AG20443 (cell line): ENCODE data around the gene NRM.
A peak's percentile ranks its signal among the peaks of the same experiment; 100 is the strongest.
"Not testable (repeated sequence)": the region's sequence is repeated elsewhere in the genome, so short reads cannot be mapped to it uniquely, and the experiment has no call there.

Experiments
- DNase-seq: peaks from one replicate; pipeline ENCODE4 v3.0.0; 2012; ENCODE audit warnings: low spot score, mixed read lengths

The NRM gene

DNA sequence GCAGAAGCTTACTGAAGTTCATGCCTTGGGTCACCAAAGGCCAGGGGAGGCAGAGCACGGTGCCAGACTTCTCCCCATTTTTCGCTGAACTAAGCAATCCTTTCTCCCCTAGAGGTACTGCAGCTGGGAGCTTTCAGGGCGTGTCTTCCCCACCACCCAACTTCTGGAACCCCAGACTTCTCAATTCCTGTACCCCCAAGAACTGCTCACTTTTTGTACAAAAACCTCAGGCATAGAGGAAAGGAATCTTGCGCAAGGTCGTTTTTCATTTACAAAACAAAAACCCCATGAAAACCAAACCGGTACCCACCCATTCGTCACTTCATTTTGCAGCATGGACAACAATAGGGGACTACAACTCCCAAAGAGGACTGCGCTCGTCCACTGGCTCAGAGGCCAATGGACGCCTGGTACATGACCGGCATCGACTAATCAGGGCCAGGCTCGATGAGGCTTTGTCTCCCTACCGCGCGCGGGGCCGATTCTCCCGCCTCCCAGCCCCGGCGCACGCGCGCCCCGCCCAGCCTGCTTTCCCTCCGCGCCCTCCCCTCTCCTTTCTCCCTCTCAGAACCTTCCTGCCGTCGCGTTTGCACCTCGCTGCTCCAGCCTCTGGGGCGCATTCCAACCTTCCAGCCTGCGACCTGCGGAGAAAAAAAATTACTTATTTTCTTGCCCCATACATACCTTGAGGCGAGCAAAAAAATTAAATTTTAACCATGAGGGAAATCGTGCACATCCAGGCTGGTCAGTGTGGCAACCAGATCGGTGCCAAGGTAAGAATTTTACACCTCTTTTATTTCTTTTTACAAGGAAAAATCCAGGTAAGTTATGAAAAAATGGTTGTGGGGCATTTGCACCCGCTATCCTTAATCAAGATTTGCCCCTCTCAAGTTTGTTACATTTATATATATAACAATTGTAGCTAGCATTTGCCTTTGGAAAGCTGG lies 29.3 kb upstream of the NRM start, which contains the start of gene TUBB:
Gene TUBB (plus strand): TSS at position 562 of the 947 bp plus-strand sequence. CDS start 155 bp downstream, at position 717.
- DNase-seq = peak; percentile 93

DNA sequence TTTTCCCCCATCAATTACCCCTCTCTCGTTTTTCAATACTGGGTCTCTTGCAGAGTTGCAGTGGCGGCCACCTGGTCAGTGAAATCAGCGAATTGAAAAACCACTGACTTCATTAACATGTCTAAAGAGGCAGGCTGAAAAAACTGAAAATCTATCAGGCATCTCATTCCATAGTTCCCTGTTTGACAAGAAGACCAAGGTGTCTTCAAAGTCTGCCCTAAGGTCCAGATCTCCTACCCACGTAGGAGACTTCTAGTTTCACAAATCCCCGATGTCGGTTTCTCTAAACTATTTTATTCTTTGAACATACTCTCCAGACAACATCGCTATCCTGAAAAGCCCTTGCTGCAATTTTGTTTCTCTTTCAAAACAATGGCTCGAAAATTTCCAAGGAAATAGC lies 28.6 kb upstream of the NRM start:
- no peak for DNase-seq

DNA sequence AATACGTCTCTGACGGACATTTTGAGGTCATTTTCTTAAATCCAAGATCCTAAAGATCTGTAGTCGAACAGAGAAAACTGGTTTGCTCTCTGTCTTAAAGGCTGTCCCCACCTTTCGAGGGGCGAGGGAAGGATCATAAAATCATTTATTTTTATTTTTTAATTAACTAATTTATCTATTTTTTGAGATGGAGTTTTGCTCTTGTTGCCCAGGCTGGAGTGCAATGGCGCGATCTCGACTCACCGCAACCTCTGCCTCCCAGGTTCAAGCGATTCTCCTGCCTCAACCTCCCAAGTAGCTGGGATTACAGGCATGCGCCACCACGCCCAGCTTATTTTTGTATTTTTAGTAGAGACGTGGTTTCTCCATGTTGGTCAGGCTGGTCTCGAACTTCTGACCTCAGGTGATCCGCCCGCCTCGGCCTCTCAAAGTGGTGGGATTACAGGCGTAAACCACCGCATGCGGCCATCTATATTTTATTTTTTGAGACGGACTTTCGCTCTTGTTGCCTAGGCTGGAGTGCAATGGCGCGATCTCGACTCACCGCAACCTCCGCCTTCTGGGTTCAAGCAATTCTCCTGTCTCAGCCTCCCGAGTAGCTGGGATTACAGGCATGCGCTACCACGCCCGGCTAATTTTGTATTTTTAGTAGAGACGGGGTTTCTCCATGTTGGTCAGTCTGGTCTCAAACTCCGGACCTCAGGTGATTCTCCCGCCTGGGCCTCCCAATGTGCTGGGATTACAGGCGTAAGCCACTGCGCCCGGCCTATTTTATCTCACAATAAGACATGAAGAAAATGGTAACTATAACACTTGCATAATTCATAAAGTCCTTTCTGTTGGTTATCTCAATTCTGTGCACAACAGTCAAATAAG lies 27.3 kb upstream of the NRM start:
- not testable (repeated sequence) for DNase-seq

DNA sequence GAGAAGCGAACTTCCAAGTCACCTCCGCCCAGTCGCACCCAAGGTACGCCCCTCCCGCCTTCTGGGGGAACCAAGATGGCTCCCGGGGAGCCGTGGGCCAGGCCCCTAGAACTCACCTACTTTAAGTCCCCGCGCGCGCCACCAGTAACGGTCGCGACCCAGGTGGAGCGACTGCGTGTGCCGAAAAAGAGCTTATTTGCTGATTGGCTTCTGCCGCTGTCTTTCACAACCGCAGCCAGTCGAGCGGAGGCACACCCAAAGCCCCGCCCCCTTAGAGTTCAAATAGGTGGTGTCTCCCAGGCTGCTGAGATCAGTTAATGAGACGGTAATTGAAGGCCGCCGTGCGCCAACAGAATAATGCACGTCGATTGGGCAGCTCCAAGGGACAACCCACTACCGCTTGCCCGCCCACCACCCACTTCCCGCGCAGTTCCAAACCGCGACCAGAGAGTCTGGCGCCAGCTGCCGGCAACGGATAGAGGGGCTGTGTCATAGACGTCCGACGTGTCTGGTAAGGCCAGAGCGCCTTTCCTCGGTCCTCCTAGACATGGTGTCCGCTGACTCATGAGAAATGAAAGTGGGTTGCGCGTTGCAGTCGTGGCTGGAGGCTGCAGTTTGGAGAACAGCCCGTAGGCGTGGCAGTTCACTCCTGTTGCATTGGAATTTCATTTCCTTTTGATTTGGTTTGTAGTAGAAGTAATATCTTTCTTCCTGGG lies 26.5 kb upstream of the NRM start, which contains the start of gene MDC1:
Gene MDC1 (minus strand): TSS at position 153 of the 716 bp plus-strand sequence. CDS start 2,106 bp downstream, outside the sequence.
- DNase-seq = peak; percentile 95

DNA sequence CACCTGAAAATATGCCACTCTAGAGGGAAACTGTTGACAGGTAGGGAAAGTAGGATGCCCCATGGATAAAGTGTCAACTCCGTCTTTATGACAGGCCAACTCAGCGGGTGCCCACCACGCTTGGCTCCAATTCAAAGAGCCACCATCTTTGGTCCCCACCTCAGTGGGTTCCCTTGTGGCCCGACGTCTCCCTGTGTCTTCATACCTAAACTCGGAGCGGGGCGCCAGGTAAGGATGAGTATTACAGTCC lies 26.0 kb upstream of the NRM start:
- DNase-seq = no peak

DNA sequence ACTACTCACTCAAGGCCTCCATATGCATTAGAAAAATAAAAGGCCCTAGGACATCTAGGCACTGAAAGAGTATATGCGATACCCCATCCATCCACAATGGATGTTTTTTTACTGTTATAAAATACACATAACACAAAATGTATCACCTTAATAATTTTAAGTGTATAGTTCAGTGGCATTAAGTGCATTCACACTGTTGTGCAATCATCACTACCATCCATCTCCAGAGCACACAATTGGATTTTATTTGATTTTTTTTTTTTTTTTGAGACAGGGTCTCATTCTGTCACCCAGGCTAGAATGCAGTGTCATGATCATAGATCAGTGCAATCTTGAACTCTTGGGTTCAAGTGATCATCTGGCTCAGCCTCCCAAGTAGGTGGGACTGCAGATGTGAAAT lies 23.5 kb upstream of the NRM start:
- DNase-seq = no peak

DNA sequence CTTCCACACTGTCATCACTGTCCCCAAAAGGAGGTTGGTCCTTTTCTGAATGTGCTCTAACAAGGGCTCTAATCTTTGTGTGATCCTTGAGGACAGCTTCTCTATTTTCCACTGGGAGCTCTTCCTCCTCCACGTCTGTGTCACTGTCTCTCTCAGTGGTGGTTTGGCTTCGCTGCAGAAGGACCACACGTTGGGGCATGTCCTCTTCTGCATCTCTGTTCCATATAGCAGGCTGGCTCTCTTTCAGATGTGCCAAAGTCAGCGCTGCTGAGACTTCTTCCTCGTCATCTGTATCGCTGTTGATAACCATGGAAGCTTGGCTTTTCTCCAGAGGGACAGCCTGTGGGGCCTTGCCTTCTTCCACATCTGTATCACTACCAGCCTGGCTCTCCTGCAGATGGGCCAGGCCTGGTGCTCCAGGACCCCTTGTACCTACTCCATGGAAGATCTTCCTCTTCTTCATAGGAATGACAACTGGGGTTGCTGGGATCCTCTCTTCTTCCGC lies 21.7 kb upstream of the NRM start:
- DNase-seq = no peak

DNA sequence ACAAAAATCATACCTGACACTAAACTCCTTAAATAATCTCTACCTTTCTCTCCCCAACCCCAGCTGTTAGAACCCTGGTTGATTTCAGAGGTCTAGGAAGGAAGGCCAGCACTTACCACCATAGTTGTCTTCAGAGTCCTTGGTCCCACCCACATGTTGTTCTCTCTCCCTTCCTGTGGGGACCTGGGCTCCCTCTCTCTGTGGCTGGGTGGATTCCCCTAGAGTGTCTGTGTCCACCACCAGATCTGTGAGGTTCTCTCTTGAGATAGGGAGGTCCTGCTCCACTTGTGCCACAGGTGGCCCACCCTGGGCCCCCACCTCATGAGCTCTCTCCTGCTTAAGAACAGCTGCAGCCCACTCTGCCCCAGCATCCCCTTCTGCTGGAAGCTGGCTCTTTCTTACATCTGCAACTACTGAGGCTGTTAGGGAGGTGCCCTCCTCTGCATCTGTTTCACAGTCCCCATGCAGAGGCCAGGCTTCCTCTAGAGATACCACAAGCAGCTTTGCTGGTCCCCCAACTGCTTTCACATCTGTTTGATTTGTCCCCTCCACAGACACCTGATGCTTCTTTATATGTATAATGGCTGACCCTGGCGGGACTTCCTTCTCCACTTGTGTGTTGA lies 21.1 kb upstream of the NRM start:
- no peak for DNase-seq

DNA sequence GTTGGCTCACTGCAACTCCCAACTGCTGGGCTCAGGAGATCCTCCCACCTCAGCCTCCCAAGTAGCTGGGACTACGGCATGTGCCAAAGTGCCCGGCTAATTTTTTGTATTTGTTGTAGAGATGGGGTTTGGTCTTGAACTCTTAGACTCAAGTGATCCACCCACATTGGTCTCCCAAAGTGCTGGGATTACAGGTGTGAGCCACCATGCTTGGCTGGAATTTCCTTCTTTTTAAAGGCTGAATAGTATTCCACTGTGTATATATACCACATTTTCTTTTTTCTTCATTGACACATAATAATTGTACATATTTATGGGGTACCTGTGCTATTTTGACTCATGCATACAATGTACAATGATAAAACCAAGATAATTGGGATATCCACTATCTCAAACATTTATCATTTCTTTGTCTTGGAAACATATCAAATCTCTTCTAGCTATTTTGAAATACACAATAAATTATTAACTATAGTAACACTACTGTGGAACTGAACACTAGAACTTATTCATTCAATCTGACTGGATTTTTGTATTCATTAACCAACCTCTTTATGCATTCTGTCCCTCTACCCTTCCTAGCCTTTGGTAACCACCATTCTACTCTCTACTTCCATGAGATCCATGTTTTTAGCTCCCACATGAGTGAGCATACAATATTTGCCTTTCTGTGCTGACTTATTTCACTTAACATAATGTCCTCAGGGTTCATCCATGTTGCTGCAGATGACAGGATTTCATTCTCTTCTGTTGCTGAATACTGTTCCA lies 18.5 kb upstream of the NRM start:
- no peak for DNase-seq

DNA sequence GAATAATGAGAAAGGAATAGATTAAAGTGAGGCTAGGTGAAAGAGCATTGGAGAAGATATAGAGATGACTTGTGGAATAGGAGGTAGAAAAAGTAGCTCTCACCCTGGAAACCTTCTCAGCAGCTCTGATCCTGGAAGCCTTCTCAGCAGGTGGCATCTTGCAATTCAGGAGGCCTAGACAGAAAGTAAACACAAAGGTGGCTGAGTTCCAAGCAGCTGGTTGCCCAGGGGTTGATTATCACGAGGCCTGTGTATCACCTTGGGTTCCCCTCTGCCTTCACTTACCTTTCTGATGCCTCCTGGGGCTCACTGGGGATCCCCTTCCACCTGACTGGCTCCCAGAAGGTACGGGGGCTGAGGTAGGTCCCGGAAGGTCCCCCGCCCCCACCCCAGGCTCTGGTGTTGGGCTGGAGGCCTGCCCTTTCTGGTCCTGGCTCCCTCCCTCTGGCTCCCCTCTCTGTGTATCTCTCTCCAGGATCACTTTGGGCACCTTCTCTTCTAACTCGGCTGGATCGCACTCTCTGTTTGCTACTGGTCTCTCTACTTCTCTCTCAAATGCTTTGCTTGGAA lies 16.6 kb upstream of the NRM start:
- DNase-seq = no peak

DNA sequence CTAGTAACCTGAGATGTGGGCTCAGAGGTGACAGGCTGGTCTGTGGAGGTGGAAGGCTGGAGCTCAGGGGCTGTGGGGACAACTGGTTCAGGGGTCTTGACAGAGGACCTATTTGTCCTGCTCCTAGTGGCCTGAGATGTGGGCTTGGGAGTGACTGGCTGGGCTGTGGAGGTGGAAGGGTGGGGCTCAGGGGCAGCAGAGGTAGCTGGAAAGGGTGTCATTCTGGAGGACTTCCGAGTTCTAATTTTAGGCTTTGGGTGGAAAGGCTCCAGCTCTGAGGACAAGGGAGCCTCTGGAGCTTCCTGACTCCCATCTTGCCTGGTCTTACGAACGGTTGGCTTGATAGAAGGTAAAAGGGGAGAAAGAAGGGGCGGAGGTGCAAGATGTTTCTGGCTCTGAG lies 14.8 kb upstream of the NRM start:
- DNase-seq = no peak

DNA sequence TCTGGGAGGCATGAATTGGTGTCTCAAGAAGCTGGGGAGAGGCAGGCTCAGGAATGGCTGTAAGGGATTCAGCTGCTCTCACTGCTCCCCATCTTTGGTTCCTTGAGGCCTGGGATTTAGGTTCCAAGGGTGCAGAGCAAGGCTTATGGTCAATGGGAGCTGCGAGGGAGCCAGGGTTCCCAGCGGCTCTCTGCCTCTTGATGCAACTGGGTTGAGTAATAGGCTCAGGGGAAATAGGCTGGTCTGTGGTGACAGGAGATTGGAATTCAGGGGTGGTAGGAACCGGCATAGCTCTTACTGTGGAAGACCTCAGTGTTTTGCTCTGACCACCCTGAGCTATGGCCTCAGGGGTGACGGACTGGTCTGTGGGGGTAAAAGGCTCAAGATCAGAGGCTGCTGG lies 13.0 kb upstream of the NRM start:
- DNase-seq = no peak

DNA sequence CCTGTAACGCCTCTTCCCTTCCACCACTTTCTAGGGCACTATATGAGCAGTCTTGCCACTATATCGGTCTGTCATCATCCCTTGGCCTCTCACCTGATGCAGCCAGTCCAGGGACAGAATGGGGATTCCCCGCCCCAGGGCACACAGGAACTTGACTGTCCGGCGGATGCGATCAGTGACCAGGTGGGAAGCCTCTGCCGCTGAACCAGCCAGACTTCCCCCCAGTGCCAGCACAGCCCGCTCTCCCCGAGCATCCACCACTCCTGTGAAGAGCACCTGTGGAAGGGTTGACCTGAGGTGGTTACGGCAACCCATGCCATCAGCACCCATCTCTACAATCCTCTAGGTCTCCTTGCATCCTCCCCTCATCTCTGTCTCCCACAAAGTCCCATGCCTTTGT lies 12.2 kb upstream of the NRM start:
- no peak for DNase-seq

DNA sequence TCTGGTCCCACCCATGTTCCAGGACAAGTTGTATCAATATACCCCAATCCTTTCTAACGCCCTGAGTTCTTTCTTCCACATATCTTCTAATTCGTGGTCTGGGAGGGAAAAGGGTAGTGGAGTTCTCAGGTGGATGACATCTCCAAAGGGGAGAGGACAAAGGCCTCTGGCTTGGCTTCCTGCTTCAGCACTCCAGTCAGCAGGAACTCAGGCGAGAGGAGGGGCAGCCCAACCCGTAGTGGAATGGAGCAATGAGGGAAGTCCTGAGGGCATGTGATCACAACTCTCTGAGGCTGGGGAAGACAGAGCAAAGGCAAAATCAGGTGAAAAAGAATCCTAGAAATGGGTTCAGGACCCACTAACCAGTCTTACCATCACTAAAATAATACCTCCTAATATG lies 9.6 kb upstream of the NRM start:
- no peak for DNase-seq

DNA sequence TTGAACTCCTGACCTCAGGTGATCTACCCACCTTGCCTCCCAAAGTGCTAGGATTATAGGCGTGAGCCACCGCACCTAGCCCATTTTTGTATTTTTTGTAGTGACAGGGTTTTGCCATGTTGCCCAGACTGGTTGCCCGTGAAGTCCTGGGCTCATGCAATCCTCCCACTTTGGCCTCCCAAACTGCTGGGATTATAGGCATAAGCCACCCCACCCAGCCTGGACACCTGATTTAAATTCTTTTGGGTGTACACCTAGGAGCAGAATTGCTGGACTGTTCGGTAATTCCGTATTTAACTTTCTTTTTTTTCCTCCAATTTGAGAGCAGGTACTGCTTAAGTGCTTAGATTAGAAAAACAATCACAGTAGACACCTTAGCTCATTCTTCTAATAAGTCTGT lies 5.6 kb upstream of the NRM start:
- DNase-seq = no peak

DNA sequence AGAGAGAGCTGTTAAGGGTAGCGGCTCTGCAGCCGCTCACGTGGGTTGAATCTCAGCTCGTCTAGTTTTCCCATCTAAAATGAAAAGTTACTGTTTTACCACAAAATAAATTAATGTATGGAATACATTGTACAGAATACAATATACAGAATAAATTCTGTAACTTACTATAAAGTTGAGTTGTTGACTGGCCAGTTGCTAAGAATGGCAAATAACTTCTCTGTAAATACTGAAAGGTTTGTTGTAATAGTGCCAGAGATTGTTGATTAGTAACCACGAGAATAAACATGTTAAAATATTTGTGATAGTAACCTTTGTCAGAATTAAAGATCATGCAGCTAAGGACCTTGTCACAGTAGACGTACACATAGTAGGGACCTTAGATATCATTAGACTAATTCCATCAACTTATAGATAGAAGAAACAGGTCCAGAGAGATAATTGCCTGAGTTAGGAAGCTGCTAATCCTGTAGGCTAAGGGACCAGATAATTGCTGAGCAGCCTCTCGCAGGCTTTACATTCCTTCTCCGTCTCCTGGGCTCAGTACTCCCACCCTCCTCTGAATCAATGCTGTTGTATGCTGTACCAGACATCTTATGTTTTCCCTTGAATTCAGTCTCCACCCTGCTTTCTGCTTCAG lies 544 bp upstream of the NRM start:
- DNase-seq = no peak

DNA sequence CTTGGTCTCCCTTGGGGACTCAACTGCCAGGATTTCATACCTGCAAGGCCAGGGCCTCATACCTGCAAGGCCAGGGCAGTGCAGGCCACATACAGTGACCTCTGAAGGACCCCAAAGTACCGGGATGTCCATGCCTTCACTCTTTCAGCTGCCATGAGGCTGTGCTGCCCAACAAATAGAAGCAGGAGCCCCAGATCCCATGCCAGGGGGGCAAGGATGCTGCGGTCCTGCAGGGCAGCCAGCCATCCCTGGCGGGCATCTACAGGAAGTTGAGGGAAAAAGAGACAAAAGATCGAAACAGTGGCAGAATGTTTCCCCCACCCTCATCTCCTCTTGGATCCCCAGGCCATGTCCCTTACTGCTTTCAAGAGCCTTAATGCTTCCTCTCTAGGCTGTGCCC lies 799 bp downstream of the NRM start:
- no peak for DNase-seq

DNA sequence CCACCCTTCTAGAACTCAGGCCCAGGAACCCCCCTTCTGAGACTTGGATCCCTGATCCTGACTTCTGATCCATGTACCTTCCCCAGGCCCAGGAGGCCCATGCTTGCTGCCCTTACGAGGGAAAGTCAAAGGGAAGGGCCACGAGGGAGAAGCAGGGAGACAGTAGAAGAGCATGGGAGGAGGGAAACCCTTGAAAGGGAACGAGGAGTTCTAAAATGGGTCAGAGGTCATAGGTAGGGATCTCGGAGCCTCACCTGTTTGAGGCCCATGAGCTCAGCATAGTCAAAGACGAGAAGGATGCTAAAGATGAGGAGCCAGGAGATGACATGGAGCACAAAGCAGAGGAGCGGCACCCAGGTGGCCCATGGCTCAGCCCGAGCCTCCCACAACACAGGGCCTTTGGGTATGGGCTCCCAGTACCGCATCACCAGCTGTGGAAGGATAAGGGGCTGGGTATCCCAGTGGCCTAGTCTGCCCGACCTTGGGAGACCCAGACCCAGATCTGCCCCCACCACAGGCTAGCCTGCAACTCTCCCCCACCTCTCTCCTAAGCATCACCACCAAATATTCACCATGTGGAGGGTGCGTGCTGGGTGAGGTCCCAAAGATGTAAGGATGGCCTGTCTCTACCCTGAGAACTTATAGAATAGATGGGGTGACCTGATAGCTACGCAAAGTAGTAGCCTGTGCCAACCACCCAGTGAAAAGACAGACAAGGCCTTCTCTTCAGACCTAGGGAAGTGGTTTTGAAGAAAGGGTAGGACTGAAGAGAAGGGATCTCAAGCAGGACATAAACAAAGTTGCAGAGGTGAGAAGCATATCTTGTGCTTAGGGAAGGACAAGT lies 1.5 kb downstream of the NRM start:
- DNase-seq = no peak

DNA sequence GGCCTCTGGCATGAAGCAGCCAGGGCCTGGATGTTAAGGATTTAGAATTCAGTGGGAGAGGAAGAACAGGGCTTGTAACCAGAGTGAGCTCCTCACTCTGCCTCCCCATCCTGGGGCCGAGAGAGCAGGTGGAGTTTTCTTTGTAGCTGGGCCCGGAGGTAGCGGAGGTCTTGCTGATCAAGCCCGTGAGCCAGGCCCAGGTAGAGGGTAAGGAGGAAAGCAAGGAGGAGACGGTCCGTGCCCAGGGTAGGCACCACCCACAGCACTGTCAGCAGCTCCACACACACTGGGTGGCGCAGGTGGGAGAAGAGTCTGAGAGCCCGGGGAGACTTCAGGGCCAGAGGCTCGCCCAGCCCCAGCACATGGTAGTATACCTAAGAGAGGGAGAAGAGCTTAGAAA lies 2.2 kb downstream of the NRM start:
- no peak for DNase-seq
